Left colon (tissue), 2 donors: ENCODE data around the gene CHST8. TPM values are rescaled to one million over a fixed set of nuclear protein-coding genes. Genes with fewer than 3 reads are reported as not detected.
"Not testable (repeated sequence)": the region's sequence is repeated elsewhere in the genome, so short reads cannot be mapped to it uniquely, and the experiment has no call there.

Experiments used
- ATAC-seq: fragments of 200-7000 bp; cut with Tn5 transposase; one replicate; pipeline ENCODE4 v1.9.1; 2020; ENCODE audit warnings: mild to moderate bottlenecking, moderate library complexity
- DNase-seq, 2 donors: peaks; one replicate each; pipeline ENCODE4 v3.0.0-alpha.2; 2020
- intact Hi-C, 2 donors: fragments of 100-400 bp; cut with DNase I in 1 of 2; cut with micrococcal nuclease in 1 of 2; formaldehyde crosslinking; loops; one replicate each; pipeline versions ENCODE4 v1.11.2 to v1.14.0; 2022; cut with DNase I, micrococcal nuclease
- total RNA-seq, 2 donors: library from RNA; stranded (reverse); fragmentation: NEBNext Ultra II Directional; extraction: Animal tissue kit (Norgen Biotek cat#: 25700); gene quantifications; one replicate each; pipeline ENCODE4 v1.2.1, GENCODE V29; 2021
- donor health status: DM: no; HTN: no; CAD: no.
- donor health status: DM: yes; HTN: yes; CAD: no.

Gene CHST8
- total RNA-seq, 2 donors from 2014 or later, result not detected

DNA sequence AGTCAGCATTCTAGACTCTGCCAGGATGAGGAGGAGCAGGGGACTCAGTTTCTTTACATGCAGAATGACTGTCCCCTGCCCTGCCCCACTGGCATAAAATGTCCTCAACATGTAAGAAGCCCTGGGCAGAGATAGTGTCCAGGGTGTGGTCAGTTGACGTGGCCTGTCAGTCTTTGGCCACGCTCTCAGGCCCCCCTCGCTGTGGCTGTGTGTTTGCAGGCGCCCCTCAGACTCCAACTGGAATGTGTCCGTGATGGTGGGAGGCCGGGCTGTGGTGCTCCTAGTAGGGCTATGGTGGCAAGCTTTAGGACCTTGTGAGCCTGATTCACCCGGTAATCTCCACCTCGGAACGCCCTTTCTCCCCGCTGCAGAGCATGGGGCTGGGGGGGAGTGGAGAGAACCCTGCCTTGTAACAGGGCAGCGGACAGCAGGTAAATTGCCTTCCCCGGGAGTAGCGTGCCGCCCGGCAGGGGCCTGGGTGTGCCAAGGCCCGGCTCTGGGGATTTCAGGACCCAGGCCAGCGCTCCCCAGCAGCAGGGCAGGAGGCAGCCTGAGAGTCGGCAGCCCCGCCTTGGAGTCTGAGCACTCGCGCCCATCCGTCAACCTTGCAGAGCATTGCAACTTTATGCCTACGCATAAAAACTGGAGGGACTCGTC is 62.3 kb downstream of the CHST8 start:
- ATAC-seq, result peak; percentile 29
- peak in 1 of 2 donors; percentile 15 for DNase-seq
- intact Hi-C loops, result no loop called here

- intact Hi-C loops, result no loop called here
- DNase-seq, result no peak
- no peak for ATAC-seq
These were observed 62.9 kb downstream of the CHST8 start for GRCh38 chr19:33684538-33685232.

- ATAC-seq (no peak), DNase-seq (no peak)
- intact Hi-C loops, result no loop called here
These were observed 63.8 kb downstream of the CHST8 start for GRCh38 chr19:33685541-33685940.

DNA sequence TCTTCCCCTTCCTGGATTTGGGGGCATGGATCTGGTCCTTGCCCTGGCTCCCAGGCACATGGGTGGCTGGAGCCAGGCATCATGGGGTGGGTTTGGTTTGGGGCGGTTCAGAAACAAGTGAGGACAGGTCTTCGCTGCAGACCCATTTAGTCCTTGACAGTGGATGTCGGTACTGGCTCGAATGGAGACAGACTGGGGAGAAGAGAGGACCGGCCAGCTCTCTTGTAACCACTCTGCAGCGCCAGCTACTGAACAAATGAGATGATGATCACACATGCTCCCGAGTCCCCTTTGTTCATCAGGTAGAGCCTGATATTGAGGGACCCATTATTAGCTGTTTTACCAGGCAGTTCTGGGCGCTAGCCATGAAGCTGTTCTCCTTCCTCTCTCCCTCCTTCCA is 64.5 kb downstream of the CHST8 start:
- DNase-seq (no peak), ATAC-seq (no peak)
- intact Hi-C loops, result no loop called here

GRCh38 chr19:33686687-33687480 is 65.1 kb downstream of the CHST8 start:
- DNase-seq (no peak), ATAC-seq (no peak)
- intact Hi-C loops, result no loop called here

DNA sequence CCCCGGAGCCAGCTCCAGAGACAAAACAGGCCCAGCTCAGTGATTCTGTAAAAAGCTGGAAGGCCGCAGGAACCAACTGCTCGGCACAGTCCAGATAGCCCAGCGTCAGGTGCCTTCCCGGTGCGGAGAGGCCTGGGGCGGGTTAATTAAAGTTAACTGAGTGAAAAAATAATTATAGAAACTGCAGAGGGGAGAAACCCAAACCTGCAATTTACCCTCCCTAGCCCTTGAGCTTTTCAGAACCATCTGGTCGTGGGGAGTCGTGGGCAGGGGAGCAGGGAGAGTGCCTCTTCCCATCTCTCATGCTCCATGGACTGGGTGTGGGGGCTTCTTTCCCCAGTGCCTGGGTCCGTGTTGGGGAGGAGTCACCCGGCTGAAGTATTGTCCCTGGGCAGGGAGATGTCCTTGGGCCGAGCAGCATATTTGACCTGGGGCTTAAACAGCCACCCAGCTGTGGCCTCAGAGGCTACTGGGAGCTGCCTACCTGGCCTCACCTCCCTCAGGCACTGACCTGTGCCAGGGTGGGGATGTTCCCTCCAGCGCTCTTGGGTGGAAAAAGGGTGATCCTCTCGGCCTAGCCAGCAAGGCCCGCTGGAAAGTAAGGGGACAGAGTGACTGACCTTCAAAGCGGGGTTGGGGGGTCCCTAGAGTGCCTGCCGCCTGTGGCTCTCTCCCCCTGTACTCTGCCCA is 65.9 kb downstream of the CHST8 start:
- DNase-seq (no peak), ATAC-seq (no peak)
- intact Hi-C loops, result no loop called here

DNA sequence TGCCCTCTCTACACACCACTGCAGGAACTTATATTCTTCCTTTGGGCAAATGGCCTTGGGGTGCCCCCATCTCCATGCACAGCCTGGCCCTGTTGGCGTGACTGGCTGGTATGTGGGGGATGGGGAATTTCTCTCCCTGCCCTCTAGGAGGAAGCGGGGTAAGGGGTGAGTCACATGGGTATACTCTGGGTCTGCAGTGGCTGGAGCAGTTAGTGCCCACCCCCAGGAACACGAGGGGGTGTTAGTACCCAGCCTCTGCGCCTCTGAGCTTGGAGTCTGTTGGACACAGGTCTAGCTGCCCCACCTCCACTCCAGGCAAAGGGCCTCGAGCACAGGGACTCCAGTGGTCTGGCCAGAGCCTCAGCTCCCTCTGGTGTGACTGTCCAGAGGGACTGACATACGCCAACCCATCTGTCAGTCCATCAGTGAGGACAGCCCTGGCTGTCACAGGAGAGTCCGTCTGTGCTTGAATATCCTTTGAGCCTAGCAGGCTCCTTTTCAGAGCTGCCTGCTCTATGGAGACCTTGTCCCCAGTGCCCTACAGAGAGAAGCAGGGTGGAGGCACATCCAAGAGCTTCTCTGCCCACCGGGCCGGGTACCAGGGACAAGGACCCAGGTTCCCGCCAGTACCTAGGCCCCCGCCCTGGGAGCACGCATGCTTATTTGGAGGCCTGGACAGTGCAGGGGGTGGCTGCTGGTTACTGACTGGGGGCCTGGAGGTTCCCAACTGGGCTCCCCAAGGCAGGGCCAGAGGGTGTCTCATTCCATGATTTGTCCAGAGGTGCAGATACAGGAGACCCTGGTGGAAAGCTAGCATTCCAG is 66.6 kb downstream of the CHST8 start:
- intact Hi-C loops, result no loop called here
- ATAC-seq (no peak), DNase-seq (no peak)

DNA sequence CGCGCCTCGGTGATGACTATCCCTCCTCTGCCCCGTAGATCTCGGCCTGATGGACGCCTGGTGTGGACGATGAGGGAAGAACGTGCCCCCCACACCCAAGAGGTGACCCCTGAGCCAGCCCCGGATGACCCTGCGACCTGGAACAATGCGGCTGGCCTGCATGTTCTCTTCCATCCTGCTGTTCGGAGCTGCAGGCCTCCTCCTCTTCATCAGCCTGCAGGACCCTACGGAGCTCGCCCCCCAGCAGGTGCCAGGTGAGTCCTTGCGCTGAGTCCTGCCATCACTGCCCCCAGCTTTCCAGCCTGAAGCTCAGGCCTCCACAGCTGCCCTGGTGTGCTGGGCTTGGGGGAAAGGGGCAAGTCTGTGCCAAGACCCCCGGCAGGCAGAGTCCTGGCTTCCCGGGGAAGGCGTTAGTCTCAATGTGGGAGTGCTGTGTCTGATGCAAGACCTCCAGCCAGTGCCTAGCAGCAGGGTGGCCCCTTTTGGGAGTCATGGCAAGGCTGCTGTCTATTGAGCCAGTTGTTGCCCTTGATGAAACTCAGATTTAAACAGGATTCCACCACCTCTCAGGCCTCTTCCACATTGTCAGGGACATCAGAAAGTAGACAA is 67.5 kb downstream of the CHST8 start:
- intact Hi-C loops, result no loop called here
- no peak for ATAC-seq
- no peak for DNase-seq

DNA sequence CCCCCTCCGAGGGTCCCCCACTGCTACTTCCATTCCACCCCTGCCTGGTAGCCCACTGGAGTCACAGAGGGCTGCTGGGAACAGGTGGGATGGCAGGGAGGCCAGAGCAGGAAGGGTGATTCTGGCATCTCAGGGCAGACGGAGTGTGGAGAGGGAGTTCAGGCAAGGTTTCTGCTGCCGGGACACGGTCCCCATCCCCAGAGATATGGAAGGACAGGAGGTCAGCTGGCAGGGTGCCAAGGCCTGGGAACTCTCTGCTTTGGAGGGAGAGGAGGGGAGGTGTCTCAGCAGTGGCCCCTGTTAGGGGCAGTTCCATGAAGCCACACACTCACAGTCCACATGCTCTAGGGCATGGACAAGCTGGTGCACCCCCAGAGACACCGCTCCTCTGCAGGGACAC is 68.1 kb downstream of the CHST8 start:
- ATAC-seq, result no peak
- no peak for DNase-seq

GRCh38 chr19:33690378-33691029 is 68.8 kb downstream of the CHST8 start:
- no peak for ATAC-seq

More for the DNA sequence above, 68.1 kb downstream of the CHST8 start:
- intact Hi-C loops, result no loop called here

GRCh38 chr19:33691030-33691427 is 69.3 kb downstream of the CHST8 start:
- no peak for DNase-seq
- intact Hi-C loops, result no loop called here
- ATAC-seq, result no peak

More at GRCh38 chr19:33690378-33691029, 68.8 kb downstream of the CHST8 start:
- no peak for DNase-seq
- intact Hi-C loops, result no loop called here

GRCh38 chr19:33691736-33692135 is 70.0 kb downstream of the CHST8 start:
- no peak for DNase-seq
- intact Hi-C loops, result no loop called here
- no peak for ATAC-seq

- intact Hi-C loops, result no loop called here
- no peak for DNase-seq
These were observed 71.9 kb downstream of the CHST8 start for GRCh38 chr19:33693678-33694077.

GRCh38 chr19:33695547-33695946 is 73.8 kb downstream of the CHST8 start:
- ATAC-seq, DNase-seq, intact Hi-C loops: not testable (repeated sequence)

More at GRCh38 chr19:33693678-33694077, 71.9 kb downstream of the CHST8 start:
- ATAC-seq, result no peak

- ATAC-seq (no peak), DNase-seq (no peak)
- intact Hi-C loops, result no loop called here
These were observed 76.0 kb downstream of the CHST8 start for GRCh38 chr19:33697766-33698165.

DNA sequence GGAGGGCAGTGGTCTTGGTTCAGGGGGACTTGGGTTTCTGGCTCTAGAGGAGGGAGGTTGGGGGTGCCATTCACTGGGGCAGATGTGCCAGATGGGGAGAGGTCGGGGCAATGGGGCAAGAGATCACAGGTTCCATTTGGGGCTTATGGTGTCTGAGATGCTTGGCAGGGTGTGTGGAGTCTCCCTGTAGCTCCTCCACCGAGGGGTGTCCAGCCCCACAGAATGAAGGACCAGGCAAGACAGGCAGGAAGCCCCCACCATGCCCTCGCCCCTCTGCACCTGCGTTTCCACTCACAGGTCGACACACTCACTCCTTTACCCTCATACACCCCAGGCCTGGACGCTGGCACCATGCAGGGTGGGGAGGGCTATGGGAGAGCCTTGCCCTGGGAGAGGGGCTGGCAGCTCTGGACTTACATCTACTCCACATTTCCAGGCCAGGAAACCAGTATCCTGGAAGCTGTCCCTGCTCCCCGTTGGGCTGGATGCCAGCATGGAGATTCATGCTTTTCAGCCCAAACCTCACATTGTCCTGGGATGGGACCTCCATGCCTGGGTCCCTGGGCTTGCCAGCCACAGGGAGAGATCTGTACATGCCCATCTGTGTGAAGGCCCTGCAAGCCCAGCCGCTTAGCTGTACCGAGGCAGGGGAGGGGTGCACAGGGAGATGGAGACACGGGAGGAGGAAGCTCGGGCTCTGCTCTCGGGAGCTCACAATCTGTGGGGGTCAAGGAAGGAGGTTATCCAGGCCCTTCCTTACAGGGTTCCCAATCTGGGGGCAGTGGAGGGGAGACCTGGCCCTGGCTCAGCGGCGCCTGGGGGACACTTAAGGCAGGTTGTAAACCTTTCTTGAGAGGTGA is 77.1 kb downstream of the CHST8 start:
- intact Hi-C loops, result no loop called here
- no peak for ATAC-seq
- DNase-seq, result no peak
